Neural progenitor cell (in vitro differentiated cells): Measurements from ENCODE around the gene NCOA1.

Experiments
- EZH2 ChIP-seq: fragments of 200-600 bp; sonication (generic); IDR thresholded peaks from 2 replicates; pipeline ENCODE4 v1.6.1; 2017; ENCODE audit warnings: antibody characterized with exemption, mild to moderate bottlenecking, moderate library complexity
- EZH2phosphoT487 ChIP-seq: fragments of 200-600 bp; sonication (generic); IDR thresholded peaks from 2 replicates; pipeline ENCODE4 v1.6.1; 2017; ENCODE audit warnings: antibody characterized with exemption
- TF ChIP-seq, protein P1 (sequence below): fragments of 200-600 bp; sonication (generic); IDR thresholded peaks from 2 replicates; pipeline ENCODE4 v1.5.1; 2017; ENCODE audit warnings: antibody characterized with exemption, mild to moderate bottlenecking

DNA sequence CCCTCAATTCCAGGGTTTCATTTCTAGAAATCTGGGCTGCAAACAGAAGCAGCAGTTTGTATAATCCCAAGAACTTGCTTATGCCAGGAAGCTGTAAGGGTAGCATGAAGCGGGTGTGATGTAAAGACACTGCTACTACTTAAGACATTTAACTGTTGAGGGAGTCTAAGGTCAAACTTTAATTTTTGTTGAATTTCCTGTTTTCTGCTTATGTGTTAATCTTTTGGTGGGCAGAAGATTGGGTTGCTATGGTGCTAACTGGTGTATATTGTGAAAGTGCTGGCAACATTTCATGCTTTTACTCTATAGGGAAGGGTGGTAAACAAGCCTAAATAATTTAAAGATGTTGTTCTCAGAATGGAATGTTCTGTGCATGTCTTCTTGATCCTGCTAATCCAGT, 2.7 kb downstream of the NCOA1 start:
- TF ChIP-seq EZH2 (no peak), EZH2phosphoT487 (no peak)
- TF ChIP-seq, protein P1, sequence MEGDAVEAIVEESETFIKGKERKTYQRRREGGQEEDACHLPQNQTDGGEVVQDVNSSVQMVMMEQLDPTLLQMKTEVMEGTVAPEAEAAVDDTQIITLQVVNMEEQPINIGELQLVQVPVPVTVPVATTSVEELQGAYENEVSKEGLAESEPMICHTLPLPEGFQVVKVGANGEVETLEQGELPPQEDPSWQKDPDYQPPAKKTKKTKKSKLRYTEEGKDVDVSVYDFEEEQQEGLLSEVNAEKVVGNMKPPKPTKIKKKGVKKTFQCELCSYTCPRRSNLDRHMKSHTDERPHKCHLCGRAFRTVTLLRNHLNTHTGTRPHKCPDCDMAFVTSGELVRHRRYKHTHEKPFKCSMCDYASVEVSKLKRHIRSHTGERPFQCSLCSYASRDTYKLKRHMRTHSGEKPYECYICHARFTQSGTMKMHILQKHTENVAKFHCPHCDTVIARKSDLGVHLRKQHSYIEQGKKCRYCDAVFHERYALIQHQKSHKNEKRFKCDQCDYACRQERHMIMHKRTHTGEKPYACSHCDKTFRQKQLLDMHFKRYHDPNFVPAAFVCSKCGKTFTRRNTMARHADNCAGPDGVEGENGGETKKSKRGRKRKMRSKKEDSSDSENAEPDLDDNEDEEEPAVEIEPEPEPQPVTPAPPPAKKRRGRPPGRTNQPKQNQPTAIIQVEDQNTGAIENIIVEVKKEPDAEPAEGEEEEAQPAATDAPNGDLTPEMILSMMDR = no peak
